Activated T-helper 17 cell treated with anti-CD3 and anti-CD28 coated beads, Interleukin-2, amount 50 U/mL, for 72 hours (primary cell): ENCODE data around the gene DOC2A. TPM values are rescaled to one million over a fixed set of nuclear protein-coding genes. Genes with fewer than 3 reads are reported as not detected.

Experiments used
- ATAC-seq: fragments of 150-1000 bp; cut with Tn5 transposase; replicated peaks from 2 replicates; pipeline ENCODE4 v1.10.0; 2021; ENCODE audit warnings: mild to moderate bottlenecking, moderate library complexity
- H3K27ac Mint-ChIP-seq: one replicate; pipeline ENCODE4 v1.8.0; 2022; ENCODE audit warnings: mixed read lengths
- H3K27me3 Mint-ChIP-seq: one replicate; pipeline ENCODE4 v1.8.0; 2022; ENCODE audit warnings: mixed read lengths
- H3K36me3 Mint-ChIP-seq: one replicate; pipeline ENCODE4 v1.8.0; 2022; ENCODE audit warnings: low read depth, mild to moderate bottlenecking, mixed read lengths
- H3K4me1 Mint-ChIP-seq: one replicate; pipeline ENCODE4 v1.8.0; 2022; ENCODE audit warnings: mixed read lengths
- H3K4me3 Mint-ChIP-seq: one replicate; pipeline ENCODE4 v1.8.0; 2022; ENCODE audit warnings: mild to moderate bottlenecking, mixed read lengths
- H3K9me3 Mint-ChIP-seq: one replicate; pipeline ENCODE4 v1.8.0; 2022; ENCODE audit warnings: mixed read lengths
- total RNA-seq, 2 donors: library from RNA; stranded (reverse); gene quantifications; one replicate each; pipeline ENCODE4 v1.2.3, GENCODE V29; 2022

The DOC2A gene
- total RNA-seq, 2 donors from 2014 or later: 0.19 to 1.0 TPM

DNA sequence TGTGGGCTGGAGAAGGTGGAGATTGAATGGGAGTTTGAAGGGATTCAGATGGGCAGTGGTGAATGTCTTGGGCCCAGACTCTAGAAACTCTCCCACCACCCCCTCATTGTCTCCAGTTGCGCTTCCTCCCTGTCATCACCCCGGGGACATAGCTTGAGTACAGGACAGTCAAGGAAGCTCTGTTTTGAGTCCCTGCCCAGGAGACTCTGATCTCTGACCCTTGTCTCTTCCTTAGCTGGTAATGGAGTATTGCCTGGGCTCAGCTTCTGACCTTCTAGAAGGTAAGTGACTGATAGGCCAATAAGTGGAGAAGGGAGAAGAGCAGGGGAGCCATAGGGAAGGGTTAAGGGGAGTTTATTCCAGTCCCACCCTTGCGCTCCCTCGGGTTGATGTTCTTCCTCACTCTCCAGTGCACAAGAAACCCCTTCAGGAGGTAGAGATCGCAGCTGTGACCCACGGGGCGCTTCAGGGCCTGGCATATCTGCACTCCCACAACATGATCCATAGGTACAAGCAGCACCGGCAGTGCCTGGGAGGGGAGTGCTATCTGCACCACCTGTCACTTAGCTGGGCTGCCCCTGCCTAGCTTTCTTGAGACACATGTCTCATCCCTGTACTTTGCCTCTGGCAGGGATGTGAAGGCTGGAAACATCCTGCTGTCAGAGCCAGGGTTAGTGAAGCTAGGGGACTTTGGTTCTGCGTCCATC, 32.1 kb downstream of the DOC2A start:
- peak overlapping the region; percentile 26 for H3K27ac Mint-ChIP-seq
- H3K4me3 Mint-ChIP-seq: no peak overlapping the region
- H3K9me3 Mint-ChIP-seq: no peaks in the 10 kb centered on the region
- peaks cover 70% of the 10 kb centered on the region for H3K36me3 Mint-ChIP-seq
- no peak for ATAC-seq
- peaks cover 17% of the 10 kb centered on the region for H3K4me1 Mint-ChIP-seq
- H3K27me3 Mint-ChIP-seq: no peaks in the 10 kb centered on the region

DNA sequence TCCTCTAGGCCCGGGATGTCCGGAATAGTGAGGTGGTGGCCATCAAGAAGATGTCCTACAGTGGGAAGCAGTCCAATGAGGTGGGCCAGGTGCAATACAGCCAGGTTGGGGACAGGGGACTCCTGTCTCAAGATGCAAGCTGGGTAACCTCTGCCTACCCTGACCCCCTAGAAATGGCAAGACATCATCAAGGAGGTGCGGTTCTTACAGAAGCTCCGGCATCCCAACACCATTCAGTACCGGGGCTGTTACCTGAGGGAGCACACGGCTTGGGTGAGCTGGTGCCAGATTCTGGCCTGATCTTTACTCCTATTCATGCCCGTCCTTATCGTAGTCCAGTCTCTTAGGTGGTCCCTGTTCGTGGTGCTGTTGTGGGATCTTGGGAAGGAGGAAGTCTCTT, 32.7 kb downstream of the DOC2A start:
- Mint-ChIP-seq H3K4me1 (peaks cover 22% of the 10 kb centered on the region), H3K27ac (peak overlapping the region; percentile 93), H3K27me3 (no peaks in the 10 kb centered on the region), H3K36me3 (peaks cover 70% of the 10 kb centered on the region), H3K4me3 (no peak overlapping the region), H3K9me3 (no peaks in the 10 kb centered on the region)
- no peak for ATAC-seq

DNA sequence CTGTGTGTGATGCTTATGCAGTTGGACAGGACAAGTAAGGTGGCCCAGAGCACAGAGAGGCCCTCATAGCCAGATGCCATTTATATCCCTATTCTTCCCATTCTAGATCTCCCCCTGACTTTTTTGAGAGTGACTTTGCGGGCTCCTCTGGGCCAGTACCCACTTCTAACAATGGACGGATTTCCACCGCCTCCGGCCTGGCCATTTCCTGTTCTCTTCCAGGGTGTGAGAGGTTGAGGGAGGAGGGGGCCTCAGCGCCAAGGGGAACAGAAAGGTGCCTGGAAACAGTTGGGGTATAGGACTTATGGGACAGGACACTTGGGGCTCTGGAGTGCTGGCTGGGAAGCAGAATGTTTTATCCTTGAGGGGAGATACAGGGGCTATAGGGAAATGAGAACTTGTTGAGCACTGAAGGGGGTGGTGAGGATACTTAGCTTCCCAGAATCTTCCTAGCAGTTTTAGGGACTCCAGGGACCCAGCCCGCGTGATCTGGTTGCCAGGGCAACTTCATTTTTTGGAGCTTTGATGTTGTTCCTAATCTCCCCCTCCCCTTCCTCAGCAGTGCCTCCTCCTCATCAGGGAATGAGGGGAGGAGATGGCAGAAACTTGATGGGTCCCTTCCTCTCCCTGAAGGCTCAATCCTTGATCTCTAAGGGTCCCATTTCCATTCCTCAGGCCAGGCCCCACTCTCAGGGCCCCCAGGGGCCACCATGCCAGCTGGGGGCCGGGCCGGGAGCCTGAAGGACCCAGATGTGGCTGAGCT, 33.6 kb downstream of the DOC2A start:
- no peak for ATAC-seq

DNA sequence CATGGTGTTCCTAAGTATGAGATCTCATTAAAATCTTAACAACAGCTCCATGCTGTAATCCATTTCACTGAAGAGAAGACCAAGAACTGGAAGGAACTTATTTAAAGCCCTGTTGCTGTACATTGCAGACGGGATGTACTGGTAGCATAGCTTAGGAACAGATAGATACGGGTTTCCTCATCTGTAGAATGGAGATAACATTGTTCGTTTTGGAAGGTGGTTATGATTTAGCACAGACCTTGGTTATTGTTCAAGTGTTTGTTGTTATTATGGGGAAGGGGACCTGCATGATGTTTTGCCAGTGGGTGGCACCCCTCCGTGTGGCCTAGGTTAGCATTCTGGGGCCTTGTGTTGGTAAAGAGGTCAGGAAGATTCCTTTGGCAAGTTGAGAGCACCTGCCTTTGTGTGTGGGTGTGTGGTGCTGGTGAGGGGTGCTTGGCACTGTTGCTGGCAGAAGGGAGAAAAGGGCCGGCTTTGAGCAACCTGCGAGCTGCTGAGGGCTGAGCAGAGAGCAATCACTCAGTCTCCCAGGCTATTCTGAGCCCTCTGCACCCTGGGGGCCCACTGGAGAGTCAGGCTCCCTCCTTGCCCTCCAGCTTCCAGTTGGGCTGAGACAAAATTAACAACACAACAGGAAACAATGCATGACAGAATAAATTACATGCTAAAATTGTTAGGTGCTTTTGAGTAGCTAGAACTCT, 34.9 kb downstream of the DOC2A start:
- H3K4me1 Mint-ChIP-seq: peaks cover 22% of the 10 kb centered on the region
- H3K36me3 Mint-ChIP-seq: peaks cover 53% of the 10 kb centered on the region
- H3K9me3 Mint-ChIP-seq: no peaks in the 10 kb centered on the region
- no peaks in the 10 kb centered on the region for H3K27me3 Mint-ChIP-seq
- no peak for ATAC-seq
- peak overlapping the region; percentile 95 for H3K4me3 Mint-ChIP-seq
- peak overlapping the region; percentile 93 for H3K27ac Mint-ChIP-seq

More for the DNA sequence above, 33.6 kb downstream of the DOC2A start:
- Mint-ChIP-seq H3K9me3 (no peaks in the 10 kb centered on the region), H3K4me1 (peaks cover 22% of the 10 kb centered on the region), H3K36me3 (peaks cover 63% of the 10 kb centered on the region), H3K27me3 (no peaks in the 10 kb centered on the region), H3K4me3 (peak overlapping the region; percentile 95), H3K27ac (peak overlapping the region; percentile 93)

DNA sequence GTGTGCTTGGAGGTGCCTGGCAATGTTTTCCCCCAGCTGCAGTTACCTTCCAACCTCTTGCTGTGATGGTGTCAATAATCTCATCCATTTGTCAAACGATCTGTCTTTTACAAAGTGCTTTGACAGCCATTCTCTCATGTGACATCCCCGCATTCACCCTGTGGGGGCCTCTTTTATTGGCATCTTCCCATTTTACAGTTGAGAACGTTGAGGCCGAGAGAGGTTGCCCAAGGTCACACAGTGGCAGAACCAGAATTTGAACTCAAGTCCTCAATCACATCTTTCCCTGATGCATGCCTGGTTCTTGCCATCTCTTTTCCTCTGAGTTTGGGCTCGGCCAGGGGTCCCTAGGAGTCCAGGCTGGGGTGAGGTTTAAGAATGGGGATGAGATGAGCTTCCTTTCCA, 35.7 kb downstream of the DOC2A start:
- Mint-ChIP-seq H3K4me1 (peaks cover 22% of the 10 kb centered on the region), H3K27me3 (no peaks in the 10 kb centered on the region), H3K27ac (peak overlapping the region; percentile 93), H3K9me3 (no peaks in the 10 kb centered on the region), H3K36me3 (peaks cover 45% of the 10 kb centered on the region), H3K4me3 (peak overlapping the region; percentile 95)
- no peak for ATAC-seq

DNA sequence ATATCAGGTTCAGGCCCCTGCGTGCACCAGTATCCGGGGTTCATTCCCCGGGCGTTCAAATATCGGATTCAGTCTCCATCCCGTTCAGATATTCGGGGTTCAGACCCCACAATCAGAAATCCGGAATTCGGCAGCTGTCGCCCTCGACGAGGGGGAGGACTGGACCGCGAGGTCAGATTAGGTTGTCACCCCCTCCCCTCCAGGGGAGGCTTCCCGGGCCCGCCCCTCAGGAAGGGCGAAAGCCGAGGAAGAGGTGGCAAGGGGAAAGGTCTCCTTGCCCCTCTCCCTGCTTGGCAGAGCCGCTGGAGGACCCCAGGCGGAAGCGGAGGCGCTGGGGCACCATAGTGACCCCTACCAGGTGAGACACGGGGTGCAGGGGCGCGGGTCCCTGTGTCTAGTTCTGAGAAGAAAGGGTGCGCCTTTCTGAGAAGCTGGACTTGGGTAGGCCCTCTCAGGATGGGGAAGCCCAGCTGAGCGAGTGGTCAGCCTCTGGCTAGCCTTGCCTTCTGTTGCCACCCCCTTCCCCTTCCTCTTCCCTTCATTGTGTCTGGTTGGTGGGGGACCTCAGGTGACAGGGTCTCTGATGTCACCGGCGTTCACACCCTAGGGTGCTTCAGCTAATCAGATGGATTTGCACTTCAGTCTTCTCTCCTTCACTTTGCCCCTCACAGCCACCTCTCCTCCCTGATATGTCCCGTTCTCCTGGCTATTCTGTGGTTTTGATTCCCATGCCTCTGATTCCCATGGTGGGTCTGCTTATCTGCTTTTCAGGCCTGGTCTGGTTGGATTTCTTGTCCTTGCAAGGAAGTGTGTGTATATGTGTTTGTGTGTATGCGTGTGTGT, 36.3 kb downstream of the DOC2A start:
- Mint-ChIP-seq H3K36me3 (peaks cover 43% of the 10 kb centered on the region), H3K27me3 (no peaks in the 10 kb centered on the region)

DNA sequence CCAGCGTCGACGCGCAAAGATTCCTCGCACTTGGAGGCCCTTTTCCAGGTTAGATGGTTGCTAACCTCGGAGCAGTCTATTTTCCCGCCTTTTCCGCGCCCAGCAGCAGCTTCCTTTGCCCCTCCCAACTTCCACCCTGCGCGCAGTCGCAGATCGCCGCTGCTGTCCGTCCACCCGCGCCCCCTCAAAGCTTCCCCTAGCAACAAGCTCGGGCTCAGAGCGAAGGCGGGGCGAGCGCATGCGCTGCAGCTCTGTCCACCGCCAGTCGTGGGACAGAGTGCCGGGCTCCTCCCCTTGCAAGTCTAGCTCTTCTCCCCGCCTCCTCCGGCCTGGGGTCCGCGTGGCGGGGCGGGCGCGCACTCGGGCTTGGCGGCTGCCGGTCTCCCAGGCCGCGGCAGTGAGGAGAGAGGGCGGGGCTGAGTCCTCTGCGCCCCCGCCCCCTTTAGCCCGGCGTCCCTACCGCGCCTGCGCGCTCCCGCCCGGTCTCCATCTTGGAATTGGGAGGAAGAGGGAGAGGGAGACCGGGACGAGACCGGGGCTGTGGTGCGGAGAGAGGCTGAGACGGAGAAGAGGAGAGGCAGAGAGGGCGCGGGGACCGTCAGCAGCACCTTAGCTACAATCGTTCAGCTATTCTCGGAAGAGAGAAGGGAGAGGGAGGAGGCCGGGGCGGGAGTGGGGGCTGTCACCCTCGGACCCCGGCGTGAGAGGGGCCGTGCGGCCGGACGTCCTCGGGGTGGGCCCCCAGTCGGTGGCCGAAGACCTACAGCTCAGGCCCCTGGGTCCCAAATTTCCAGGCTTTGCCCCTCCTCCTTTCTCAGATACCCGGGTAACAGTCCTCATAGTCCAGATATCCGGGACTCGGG, 37.2 kb downstream of the DOC2A start, which contains the start of gene TAOK2:
Gene TAOK2, plus strand, starts transcription at position 485 of the 863 bp plus-strand sequence. CDS start 3,905 bp downstream, outside the sequence.
- Mint-ChIP-seq H3K4me1 (peaks cover 24% of the 10 kb centered on the region), H3K27me3 (no peaks in the 10 kb centered on the region), H3K4me3 (peak within 1 kb of the TSS; percentile 95), H3K27ac (peak within 1 kb of the TSS; percentile 93), H3K9me3 (no peaks in the 10 kb centered on the region), H3K36me3 (peaks cover 42% of the 10 kb centered on the region)
- peak; percentile 98 for ATAC-seq

More for the DNA sequence above, 36.3 kb downstream of the DOC2A start:
- peaks cover 22% of the 10 kb centered on the region for H3K4me1 Mint-ChIP-seq
- peak overlapping the region; percentile 95 for H3K4me3 Mint-ChIP-seq
- no peaks in the 10 kb centered on the region for H3K9me3 Mint-ChIP-seq
- ATAC-seq: no peak
- H3K27ac Mint-ChIP-seq: peak overlapping the region; percentile 93

DNA sequence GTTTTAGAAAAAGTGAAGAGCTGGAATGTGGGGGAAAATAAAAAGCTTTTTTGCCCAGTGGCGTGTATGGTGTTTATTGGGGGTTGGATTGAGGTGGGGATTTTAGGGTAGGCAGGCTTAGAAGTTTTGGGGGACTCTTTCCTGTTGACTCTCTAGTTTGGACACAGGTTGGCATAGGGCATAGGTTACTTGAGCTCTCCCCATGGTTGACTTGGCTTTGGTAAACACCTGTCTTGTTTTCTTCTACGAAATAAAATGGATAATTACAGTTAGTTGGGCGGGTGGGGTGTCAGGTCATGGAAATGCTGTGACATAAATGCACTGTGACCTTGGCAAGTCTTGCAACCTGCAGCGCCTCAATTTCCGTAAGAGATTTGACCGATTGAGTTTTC, 37.8 kb downstream of the DOC2A start:
- Mint-ChIP-seq H3K9me3 (no peaks in the 10 kb centered on the region), H3K4me3 (peak overlapping the region; percentile 95), H3K27me3 (no peaks in the 10 kb centered on the region), H3K27ac (peak overlapping the region; percentile 93), H3K4me1 (peaks cover 27% of the 10 kb centered on the region), H3K36me3 (peaks cover 42% of the 10 kb centered on the region)
- no peak for ATAC-seq

DNA sequence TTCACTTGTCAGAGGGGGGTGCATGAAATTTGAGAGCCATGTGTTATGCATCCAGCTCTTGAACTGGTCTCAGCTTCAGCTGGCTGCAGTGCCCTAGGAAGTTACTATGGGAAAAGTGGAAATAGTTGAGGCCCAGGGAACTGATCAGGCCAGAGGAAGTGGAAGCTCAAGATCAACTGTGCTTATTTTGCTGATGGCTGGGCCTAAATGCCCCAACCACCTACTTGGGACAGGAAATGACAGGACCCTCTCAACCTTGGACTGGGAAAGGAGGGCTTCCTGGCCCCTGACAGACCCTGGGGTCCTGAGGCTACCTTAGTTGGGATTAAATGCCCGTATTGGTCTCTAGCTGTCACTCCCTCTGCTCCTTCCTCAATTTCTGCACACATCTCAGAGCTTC, 38.3 kb downstream of the DOC2A start:
- peaks cover 27% of the 10 kb centered on the region for H3K4me1 Mint-ChIP-seq
- peak overlapping the region; percentile 95 for H3K4me3 Mint-ChIP-seq
- ATAC-seq: no peak
- H3K27me3 Mint-ChIP-seq: no peaks in the 10 kb centered on the region
- H3K27ac Mint-ChIP-seq: no peak overlapping the region
- H3K9me3 Mint-ChIP-seq: no peaks in the 10 kb centered on the region
- peaks cover 43% of the 10 kb centered on the region for H3K36me3 Mint-ChIP-seq

DNA sequence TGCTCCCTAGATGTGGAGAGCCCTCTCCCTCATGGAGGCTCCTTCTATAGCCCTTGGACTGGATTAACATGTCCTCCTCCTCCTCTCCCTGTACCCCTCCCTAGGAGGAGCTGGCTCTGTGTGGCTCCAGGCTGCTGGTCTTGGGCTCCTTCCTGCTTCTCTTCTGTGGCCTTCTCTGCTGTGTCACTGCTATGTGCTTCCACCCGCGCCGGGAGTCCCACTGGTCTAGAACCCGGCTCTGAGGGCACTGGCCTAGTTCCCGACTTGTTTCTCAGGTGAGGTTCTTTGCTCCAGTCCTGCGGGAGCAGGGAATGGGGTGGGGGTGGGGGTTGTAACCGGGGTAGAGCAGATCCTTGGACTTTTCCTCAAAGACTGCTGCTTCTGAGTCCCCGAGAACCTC, 39.5 kb downstream of the DOC2A start:
- ATAC-seq: no peak
- H3K4me3 Mint-ChIP-seq: no peak overlapping the region
- no peaks in the 10 kb centered on the region for H3K9me3 Mint-ChIP-seq

DNA sequence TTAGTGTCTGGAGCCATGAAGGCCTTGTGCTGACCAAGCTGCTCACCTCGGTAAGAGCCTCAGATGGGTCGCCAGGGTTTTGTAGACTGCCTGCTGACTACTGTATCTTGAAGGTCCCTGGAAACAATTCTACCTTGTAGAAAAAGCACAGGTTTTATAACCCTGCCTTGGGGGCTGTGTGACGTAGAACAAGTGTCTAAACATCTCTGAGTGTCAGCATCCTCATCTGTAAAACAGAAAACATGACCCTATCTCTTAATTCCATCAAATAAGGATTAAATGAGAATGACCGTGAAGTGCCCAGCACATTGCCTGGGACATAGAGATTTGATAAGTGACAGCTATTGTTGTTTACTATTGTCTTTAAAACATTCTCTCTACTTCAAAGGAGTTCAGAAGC, 42.6 kb downstream of the DOC2A start:
- H3K27ac Mint-ChIP-seq: peak overlapping the region; percentile 68
- peaks cover 8% of the 10 kb centered on the region for H3K4me1 Mint-ChIP-seq
- H3K4me3 Mint-ChIP-seq: no peak overlapping the region
- peaks cover 39% of the 10 kb centered on the region for H3K36me3 Mint-ChIP-seq
- ATAC-seq: no peak
- no peaks in the 10 kb centered on the region for H3K27me3 Mint-ChIP-seq
- H3K9me3 Mint-ChIP-seq: no peaks in the 10 kb centered on the region

More for the DNA sequence above, 39.5 kb downstream of the DOC2A start:
- Mint-ChIP-seq H3K36me3 (peaks cover 47% of the 10 kb centered on the region), H3K27me3 (no peaks in the 10 kb centered on the region), H3K4me1 (peaks cover 27% of the 10 kb centered on the region), H3K27ac (no peak overlapping the region)

DNA sequence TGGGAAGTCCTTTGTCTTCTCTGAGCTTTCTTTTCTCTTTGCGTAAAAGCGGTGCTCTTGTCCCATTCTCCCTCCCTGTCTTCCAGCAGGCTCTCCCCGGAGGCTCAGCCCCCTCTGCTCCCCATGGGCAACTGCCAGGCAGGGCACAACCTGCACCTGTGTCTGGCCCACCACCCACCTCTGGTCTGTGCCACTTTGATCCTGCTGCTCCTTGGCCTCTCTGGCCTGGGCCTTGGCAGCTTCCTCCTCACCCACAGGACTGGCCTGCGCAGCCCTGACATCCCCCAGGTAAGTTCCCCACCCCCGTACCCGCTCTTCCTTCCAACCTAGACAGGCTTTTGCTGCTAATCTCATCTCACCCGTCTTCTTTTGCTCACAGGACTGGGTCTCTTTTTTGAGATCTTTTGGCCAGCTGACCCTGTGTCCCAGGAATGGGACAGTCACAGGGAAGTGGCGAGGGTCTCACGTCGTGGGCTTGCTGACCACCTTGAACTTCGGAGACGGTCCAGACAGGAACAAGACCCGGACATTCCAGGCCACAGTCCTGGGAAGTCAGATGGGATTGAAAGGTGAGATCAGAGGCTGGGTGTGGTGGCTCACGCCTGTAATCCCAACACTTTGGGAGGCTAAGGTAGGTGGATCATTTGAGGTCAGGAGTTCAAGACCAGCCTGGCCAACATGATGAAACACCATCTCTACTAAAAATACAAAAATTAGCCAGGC, 47.6 kb downstream of the DOC2A start:
- H3K4me1 Mint-ChIP-seq: peaks cover 17% of the 10 kb centered on the region
- ATAC-seq: no peak
- H3K36me3 Mint-ChIP-seq: peaks cover 21% of the 10 kb centered on the region
- H3K4me3 Mint-ChIP-seq: peak overlapping the region; percentile 92
- no peaks in the 10 kb centered on the region for H3K27me3 Mint-ChIP-seq
- peak overlapping the region; percentile 88 for H3K27ac Mint-ChIP-seq
- H3K9me3 Mint-ChIP-seq: no peaks in the 10 kb centered on the region
